Cardiac septum (tissue), 1 donor: ENCODE data around the gene GIMAP5. TPM values are rescaled to one million over a fixed set of nuclear protein-coding genes. Genes with fewer than 3 reads are reported as not detected.

Source experiments
- DNase-seq: peaks from one replicate; pipeline ENCODE4 v3.0.0-alpha.2; 2020; ENCODE audit warnings: low spot score
- intact Hi-C: fragments of 100-400 bp; cut with DNase I; formaldehyde crosslinking; loops from one replicate; pipeline ENCODE4 v1.14.0; 2022
- long read RNA-seq: library from polyadenylated mRNA; unstranded; transcript quantifications from one replicate; pipeline ENCODE4 v2.0.0, GENCODE V29; 2021
- total RNA-seq: library from RNA; stranded (reverse); fragmentation: NEBNext Ultra II Directional; extraction: Animal tissue kit (Norgen Biotek cat#: 25700); gene quantifications from one replicate; pipeline ENCODE4 v1.2.1, GENCODE V29; 2021
- donor health status: DM: no; HTN: no; CAD: no.

Gene GIMAP5
- total RNA-seq = 6.6 TPM
- long read RNA-seq, transcript GIMAP5-201 (3 exons, 2,291 nt) = major isoform, 15 of 20 reads
- long read RNA-seq, partial matches to known transcripts = 0 of 20 reads
- long read RNA-seq, other reads (novel, unspliced or antisense) = 5 of 20 reads

GRCh38 chr7:150737265-150738055, at the start of gene GIMAP5:
Gene GIMAP5, plus strand, starts transcription at chr7:150737418. Its CDS starts 3,467 bp downstream, at chr7:150740885.
- intact Hi-C loops = loop anchor here (1.0 to 5.0 kb wide), 4 partner anchors 19 to 290 kb away; partner anchors contain the start of genes GIMAP1 and GIMAP6
- DNase-seq = no peak

DNA sequence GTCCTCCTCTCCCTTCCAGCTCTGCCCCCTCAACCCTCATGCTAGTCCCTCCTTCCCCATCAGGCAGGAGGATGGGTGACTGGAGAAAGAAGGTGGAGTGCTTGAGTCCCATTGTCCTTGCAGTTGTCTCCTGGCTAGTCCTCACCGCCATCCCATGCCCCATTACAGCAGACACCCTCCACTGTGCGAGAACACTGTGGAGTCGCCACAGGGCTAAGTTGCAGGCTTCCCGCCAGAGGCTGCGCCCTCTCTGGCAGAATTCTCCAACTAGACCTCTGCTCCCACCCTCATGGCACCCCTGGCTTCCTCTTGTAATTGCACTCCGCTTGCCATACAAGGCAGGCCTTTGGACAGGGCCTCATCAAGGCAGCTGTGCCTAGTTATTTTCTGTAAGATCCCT, 48.6 kb upstream of the GIMAP5 start:
- no peak for DNase-seq
- intact Hi-C loops = no loop called here

GRCh38 chr7:150695654-150696053, 41.6 kb upstream of the GIMAP5 start:
- intact Hi-C loops = no loop called here
- DNase-seq = no peak

GRCh38 chr7:150703209-150703608, 34.0 kb upstream of the GIMAP5 start:
- DNase-seq = no peak
- intact Hi-C loops = no loop called here

- intact Hi-C loops = loop anchor here (5.0 kb wide), 1 partner anchor 148 kb away; the partner anchor contains the start of gene GIMAP4
- no peak for DNase-seq
These were observed 21.9 kb upstream of the GIMAP5 start for GRCh38 chr7:150715293-150715692.

DNA sequence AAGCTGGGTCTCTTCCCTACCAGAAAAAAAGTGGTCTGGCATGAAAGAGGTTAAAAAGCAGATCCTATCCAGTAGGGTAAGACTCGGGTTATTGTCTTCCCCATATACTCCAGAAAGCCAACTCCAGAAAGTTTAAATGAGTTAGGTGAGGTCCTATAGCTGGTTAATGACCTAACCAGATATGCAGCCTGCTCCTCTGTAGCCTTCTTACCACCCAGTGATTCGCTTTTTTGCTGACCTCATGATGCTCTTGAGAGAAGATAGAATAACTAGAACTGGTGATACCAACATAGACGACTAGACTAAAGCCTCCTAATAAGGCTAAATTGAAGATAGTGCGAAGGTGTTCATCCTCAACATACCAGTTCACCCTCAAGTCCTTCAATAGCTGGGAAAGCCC, 21.5 kb upstream of the GIMAP5 start:
- DNase-seq = no peak
- intact Hi-C loops = loop anchor here (2.0 to 5.0 kb wide), 3 partner anchors 21 to 148 kb away; partner anchors contain the start of genes GIMAP4 and GIMAP5

DNA sequence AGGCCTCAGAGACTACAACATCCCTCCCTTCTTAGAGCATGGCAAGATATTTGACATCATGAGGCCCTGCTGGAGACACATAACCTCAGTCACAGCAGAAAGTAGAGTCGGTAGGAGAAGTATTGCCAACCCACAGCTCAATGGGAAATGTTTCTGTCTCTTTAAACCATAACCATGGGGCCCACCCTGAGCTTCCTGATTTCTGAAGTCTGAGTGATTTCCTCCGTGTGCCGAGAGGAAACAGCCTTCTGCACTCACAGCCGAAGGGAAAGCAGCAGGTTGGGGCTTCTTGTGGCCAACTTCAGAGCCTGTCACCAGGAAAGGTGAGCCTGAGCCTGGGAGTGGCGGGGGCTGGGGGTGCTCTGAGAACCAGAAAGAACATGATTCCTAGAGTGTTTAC, 20.9 kb upstream of the GIMAP5 start, which contains the start of gene GIMAP1:
Gene GIMAP1 (plus strand): TSS at position 246 of the 400 bp plus-strand sequence. CDS start 2,435 bp downstream, outside the sequence.
- intact Hi-C loops = loop anchor here (2.0 to 5.0 kb wide), 3 partner anchors 20 to 149 kb away; partner anchors contain the start of genes GIMAP4 and GIMAP5
- peak; percentile 79 for DNase-seq

DNA sequence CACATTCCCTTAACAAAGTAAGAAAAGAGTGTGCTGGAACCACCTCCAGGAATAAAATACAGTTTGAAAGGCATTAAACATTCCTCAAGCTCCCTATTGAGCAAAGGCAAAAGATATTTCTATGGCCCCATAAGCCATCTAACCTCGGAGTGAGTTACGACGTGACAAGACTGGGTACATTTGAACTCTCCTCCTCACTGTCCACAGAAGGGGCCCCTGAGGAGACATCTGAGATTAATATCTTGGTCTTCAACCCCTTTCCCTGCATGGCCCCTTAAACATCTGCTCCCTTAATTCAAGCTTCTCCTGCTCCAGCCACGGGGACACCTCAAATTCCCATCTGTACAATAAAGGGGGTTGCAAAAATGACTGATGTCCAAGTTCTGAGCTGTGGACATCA, 20.3 kb upstream of the GIMAP5 start:
- intact Hi-C loops = loop anchor here (2.0 to 5.0 kb wide), 3 partner anchors 20 to 150 kb away; partner anchors contain the start of genes GIMAP4 and GIMAP5
- DNase-seq = no peak

DNA sequence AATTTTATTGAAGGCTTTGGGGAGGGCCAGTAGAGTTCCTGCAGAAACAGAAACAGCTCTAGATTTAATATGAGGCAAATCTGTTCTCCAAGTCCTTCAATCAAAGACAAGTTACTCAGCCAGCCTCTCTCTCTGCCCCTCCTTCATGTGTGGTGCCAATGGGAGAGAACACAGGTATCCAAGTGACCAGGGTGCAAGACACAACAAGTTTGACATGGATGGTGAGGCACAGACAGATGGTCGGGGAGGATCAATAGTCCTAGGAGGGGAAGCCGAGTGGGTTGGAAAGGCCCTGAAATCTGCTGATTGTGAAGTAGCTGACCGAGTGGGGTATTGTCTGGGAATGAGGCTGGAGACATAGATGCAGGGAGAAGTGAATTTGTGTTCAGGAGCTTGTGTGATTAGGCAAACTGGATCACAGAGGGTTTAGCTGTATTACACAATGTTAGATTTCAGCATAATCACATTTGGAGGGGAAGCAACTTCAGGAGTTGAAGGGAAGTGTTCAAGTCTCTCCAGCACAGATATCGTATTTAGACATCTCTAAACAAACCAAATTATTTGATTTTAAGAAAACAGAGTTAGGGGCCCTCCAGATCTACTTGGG, 19.3 kb upstream of the GIMAP5 start:
- no peak for DNase-seq
- intact Hi-C loops = loop anchor here (2.0 to 5.0 kb wide), 3 partner anchors 19 to 151 kb away; partner anchors contain the start of genes GIMAP4 and GIMAP5

- intact Hi-C loops = loop anchor here (5.0 kb wide), 1 partner anchor 152 kb away; the partner anchor contains the start of gene GIMAP4
- no peak for DNase-seq
These were observed 17.8 kb upstream of the GIMAP5 start for GRCh38 chr7:150719436-150719835.

GRCh38 chr7:150719960-150720891, 17.0 kb upstream of the GIMAP5 start:
- intact Hi-C loops = loop anchor here (5.0 to 10.0 kb wide), 2 partner anchors 45 to 153 kb away; partner anchors contain the start of gene GIMAP4
- DNase-seq = no peak

DNA sequence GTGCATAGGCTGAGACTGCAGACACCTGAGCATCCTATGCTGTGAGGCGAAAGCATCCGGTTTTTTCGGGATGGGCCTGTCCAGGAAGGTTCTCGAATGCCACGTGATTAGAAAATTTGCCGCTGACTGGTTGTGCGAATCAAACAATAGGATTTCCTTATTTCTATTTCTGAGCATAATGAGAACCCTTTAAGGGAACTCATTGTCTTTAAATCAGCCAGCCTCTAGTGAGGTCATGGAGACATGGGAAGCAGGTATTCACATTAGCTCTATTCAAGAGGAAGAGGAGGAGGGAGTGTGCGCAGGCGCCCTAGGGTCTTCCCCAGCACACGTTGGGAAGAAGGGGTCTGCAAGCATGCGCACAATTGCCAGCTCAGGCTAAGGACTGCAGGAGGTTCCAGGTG, 15.2 kb upstream of the GIMAP5 start:
- DNase-seq = no peak
- intact Hi-C loops = loop anchor here (10.0 kb wide), 1 partner anchor 47 kb away; no protein-coding TSS in a partner anchor

DNA sequence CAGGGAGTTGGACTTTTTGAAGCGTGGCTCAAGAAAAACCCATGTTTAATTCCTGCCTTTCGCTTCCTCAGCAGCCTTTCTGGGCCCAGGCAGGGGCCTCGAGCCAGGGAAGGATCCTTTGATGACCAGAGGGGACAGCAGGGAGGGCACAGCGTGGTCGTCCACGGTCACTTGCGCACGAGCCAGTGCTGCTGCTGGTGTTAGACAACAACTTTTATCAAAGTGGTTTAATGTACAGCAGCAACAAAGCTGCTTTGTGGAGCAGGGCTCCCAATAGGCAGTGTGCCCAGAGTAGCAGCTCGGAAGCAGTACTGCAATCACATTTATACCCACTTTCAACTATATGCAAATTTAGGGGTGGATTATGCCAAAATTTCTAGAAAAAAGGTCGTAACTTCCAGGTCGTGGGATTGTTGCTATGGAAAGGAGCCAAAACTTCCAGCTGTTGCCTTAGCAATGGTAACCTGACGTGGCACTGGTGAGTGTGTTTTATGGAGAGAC, 14.7 kb upstream of the GIMAP5 start:
- intact Hi-C loops = loop anchor here (10.0 kb wide), 1 partner anchor 48 kb away; no protein-coding TSS in a partner anchor
- DNase-seq = no peak

DNA sequence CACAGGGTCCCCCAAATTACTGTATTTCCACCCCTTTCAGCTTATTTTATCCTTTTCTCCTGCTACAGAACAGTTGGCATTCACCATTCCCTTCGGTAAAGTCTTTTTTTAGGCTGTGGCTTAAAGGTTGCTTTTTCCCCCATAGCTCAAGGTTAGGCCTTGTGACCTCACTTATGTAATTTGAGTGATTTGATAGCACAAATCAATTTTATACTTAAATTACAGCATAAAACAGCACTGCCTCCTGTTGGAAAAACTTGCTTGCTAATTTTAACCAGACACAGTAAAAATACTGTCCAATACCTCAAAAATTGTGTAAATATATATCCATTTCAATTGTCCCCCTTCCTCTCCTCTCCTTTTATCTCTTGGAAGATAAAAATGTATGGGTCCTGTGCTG, 13.8 kb upstream of the GIMAP5 start:
- no peak for DNase-seq
- intact Hi-C loops = loop anchor here (10.0 kb wide), 1 partner anchor 49 kb away; no protein-coding TSS in a partner anchor

DNA sequence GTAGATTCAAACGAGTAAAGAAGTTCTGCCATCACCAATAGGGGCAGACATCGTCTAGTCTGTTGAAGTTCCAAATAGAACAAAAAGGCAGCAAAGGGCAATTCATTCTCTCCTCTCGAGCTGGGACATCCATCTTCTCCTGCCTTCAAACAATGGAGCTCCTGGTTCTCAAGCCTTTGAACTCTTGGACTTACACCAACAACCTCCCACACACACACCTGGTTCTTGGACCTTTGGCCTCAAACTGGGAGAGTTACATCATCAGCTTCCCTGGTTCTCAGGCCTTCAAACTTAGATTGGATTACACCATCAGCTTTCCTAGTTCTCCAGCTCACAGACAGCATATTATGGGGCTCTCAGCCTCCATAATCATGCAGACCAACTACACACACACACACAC, 9.8 kb upstream of the GIMAP5 start:
- intact Hi-C loops = loop anchor here (10.0 kb wide), 1 partner anchor 53 kb away; no protein-coding TSS in a partner anchor

DNA sequence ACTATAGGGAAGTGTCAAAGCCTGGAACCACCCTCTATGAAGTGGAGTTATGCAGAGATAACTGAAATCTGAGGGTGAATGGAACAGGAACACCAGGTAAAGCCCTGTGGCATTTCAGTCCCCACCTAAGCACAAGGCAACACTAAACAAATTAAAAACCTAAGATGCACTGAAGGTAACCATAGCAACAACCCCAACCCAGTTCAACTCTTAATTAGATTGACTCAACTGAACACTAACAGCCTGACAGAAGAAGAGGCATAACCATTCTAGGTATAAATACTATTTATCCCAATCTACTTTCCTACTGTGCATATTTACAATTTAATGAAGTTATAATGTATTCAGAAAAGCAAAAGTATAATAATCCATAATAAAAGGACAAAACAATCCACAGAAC, 9.2 kb upstream of the GIMAP5 start:
- no peak for DNase-seq
- intact Hi-C loops = loop anchor here (10.0 kb wide), 1 partner anchor 53 kb away; no protein-coding TSS in a partner anchor

More for the DNA sequence above, 9.8 kb upstream of the GIMAP5 start:
- no peak for DNase-seq

DNA sequence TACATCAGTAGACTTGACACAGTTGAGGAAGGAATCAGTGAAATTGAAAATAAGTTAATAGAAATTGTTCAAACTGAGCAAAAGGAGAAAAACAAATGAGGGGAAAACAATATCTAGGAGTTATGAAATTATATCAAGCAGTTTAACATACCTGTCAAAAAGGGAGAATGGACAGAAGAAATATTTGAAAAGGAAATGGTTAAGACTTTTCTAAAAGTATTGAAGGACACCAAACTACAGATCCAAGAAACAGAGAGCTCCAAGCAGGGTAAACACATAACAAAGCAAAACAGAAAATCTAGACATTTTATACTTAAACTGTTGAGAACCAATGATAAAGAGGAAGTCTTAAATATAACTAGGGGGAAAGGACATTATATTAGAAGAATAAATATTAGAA, 8.6 kb upstream of the GIMAP5 start:
- intact Hi-C loops = loop anchor here (10.0 kb wide), 1 partner anchor 54 kb away; no protein-coding TSS in a partner anchor

DNA sequence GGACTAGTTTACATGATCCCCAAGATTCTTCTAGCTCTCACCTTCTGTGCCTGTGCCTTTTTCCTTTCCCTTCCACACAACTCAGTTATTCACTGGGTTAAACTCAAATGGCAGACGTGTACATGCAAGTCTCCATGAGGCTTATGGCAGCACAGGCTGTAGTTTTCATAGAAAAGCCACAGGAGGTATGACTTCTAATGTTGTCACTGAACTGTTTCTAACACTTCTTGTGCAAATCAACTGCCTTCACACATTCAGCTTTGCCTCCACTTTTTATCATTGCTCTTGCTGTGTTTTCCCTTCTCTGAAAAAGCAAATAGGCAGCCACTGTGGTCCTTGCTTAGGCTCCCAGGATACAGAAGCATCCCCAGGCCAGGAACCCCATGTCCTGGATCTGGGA, 5.3 kb upstream of the GIMAP5 start:
- intact Hi-C loops = no loop called here

More for the DNA sequence above, 8.6 kb upstream of the GIMAP5 start:
- no peak for DNase-seq

More for the DNA sequence above, 5.3 kb upstream of the GIMAP5 start:
- no peak for DNase-seq
